ENCODE data around the gene HTR3C.

HTR3C gene

DNA sequence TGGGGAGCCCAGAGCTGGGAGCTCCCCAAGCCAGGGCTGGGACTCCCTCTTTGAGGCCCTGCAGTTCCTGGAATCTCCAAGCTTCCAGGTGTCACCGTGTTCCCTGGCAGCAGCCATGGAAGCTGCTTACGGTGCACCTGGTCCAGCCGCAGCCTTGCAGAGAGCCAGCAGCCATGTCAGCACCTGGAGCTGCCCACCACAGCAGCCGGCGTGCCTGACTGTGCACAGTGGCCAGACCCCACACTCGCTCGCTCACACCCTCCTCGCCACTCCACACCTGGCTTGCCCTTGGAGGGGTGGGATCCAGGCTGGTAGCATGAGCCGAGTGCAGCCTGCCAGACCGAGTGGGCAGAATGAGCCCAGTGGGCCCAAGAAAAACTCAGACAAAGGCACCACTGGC, 29.2 kb downstream of the HTR3C start:
- DNase-seq (ENCODE audit: extremely low read depth in 1 of 2, low read depth in 1 of 2), result no peak

DNA sequence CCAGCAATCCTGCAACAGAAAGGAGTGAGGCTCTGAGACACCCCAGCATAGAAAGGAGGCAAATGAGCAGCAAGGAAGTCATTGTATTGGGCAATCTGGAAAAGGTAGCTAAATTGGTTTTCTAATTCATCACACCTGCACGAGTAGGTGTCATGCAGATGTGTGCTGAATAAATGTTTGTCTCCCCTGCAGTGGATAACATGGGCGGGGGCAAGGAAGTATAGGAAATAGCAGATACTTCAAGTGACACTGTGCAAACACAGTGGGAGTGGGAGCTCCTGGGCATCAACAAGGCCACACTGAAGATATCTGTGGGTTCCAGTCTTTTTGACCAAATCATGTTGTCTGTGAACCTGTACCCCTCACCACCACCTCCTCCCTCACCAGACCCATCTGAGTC, 29.6 kb downstream of the HTR3C start:
- no peak for DNase-seq (ENCODE audit: extremely low read depth in 1 of 2, low read depth in 1 of 2)

DNA sequence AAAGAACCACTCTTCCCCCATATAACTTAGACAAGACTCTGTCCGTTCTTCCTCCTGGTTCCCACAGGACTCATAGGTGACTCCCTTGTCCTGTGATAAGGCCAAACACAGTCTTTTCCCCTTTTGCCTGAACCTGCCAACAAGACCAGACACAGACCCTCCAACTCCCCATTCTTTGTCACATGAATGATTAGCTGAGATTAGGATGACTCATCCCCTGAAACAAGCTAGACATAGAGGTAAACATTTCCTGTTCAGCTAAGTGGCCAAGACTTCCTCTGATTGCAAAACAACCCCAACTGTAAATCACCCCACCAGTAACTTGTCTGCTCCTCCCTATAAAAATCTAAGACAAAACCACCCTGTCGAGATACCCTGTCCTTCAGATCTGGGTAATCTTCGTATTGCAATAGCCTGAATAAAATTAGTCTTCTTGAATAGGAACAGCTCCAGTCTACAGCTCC, 32.6 kb downstream of the HTR3C start:
- DNase-seq (ENCODE audit: extremely low read depth in 1 of 2, low read depth in 1 of 2), result no peak

DNA sequence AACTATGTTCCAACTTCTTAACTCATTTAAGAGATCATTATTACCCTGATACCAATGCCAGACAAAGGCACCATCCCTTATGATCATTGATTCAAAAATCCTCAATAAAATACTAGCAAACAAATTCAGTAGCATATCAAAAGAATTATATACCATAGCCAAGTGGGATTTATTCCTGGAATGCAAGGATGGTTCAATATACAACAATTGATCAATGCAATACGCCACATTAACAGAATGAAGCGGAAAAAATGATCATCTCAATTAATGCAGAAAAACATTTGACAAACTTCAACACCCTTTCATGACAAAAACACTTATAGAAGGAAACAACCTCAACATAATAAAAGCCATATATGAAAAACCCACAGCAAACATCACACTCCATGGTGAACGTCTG, 39.4 kb downstream of the HTR3C start:
- DNase-seq (ENCODE audit: extremely low read depth in 1 of 2, low read depth in 1 of 2), result no peak

DNA sequence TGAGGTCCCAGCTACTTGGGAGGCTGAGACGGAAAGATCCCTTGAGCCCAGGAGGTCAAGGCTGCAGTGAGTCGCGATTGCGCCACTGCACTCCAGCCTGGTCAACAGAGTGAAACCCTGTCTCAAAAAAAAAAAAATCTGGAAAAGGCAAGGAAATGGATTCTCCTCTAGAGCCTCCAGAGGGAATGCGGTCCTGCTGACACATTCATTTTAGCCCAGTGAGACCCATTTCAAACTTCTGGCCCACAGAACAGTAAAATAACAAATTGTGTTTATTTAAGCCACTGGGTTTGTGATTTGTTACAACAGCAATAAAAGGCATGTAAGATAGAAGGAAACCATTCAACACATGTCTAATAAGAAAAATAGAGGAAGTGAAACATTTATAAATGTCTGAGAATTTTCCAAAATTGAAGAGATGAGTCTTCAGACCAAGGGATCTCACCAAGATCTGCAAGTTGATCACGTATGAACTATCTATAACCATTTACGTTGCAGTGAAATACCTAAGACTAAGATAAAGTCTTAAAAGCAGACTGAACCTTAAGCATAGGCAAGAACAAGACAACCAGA, 44.0 kb downstream of the HTR3C start, which contains the start of gene HTR3E:
HTR3E (plus strand) TSS at position 254 of the 573 bp plus-strand sequence. CDS start 466 bp downstream, outside the sequence.
- no peak for DNase-seq (ENCODE audit: extremely low read depth in 1 of 2, low read depth in 1 of 2)

DNA sequence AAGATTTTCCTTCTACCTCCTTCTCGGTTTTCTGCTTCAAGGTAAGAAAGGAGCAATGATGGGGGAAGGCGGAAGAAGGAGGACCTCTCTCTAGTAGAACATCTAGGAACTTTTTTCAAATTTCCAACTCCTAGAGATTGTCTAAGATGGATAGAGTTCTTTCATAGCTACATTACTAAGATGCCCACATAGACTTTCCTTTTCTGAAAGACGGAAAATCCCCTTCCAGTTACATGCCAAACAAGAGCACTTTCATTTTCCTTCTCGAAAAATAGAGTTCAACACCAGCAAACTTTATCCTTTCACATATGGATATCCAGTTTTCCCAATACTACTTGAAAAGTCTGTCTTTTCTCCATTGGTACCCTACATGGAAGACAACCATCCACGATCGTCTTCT, 44.7 kb downstream of the HTR3C start:
- DNase-seq (ENCODE audit: extremely low read depth in 1 of 2, low read depth in 1 of 2), result no peak

DNA sequence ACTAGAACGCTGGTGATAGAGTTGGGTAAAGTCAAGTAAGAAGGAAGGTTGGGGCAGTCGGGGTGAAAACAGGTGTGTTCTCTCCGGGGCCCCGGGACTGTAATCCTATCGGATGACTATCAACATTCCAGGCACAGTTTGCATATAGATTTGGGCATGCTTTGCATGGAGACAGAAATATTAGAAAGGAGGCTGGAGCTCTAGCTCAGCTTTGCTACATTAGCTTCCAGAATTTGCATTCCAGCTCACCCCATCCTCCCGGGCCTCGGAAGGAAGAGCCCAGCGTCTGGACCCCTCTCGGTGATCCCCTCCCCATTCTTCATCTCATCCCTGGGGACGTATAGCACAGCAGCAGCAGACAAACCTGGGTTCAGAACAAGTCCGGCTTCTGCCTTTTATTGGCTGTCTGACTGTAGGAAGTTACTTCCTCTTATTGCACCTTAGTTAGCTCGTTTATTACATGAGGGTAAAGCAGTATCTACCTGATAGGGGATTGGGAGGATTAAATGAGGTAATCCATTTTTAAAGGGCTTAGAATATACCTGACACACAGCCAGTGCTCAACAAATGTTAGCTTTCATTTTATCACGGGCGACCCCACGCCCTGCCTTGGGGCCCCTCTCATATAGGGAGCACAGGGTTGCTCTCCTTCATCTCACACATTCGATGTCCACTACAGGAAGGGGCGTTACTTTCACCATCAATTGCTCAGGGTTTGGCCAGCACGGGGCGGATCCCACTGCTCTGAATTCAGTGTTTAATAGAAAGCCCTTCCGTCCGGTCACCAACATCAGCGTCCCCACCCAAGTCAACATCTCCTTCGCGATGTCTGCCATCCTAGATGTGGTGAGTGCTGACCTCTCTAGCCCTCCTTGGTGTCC, 47.2 kb downstream of the HTR3C start:
- DNase-seq (ENCODE audit: extremely low read depth in 1 of 2, low read depth in 1 of 2), result no peak

All from activated CD8-positive, alpha-beta memory T cell treated with anti-CD3 and anti-CD28 coated beads for 1 hour (primary cell).